Frontal cortex (tissue), 1 donor: ENCODE data around the gene MAP3K14. TPM values are rescaled to one million over a fixed set of nuclear protein-coding genes. Genes with fewer than 3 reads are reported as not detected.

Experiments used
- total RNA-seq: library from RNA; depleted of rRNA; stranded (reverse); fragments of >200 nt; gene quantifications from one replicate; pipeline ENCODE4 v1.2.3, GENCODE V29; 2014

Gene MAP3K14
- total RNA-seq, 1 donor from 2014 or later: 0.82 TPM

Other genes starting within 250 kb of the MAP3K14 start
- gene PLCD3, start 184.5 kb downstream of the MAP3K14 start, total RNA-seq: 0.82 TPM
- 2.4 TPM for gene ACBD4, start 181.3 kb downstream of the MAP3K14 start, total RNA-seq
- gene HEXIM1, start 168.5 kb downstream of the MAP3K14 start, total RNA-seq: 8.6 TPM
- 8.2 TPM for gene HEXIM2, start 155.1 kb downstream of the MAP3K14 start, total RNA-seq
- 4.1 TPM for gene FMNL1, start 95.1 kb downstream of the MAP3K14 start, total RNA-seq
- gene SPATA32, start 54.9 kb downstream of the MAP3K14 start, total RNA-seq: not detected
- 1.2 TPM for gene ARHGAP27, start 115.8 kb upstream of the MAP3K14 start, total RNA-seq
- gene PLEKHM1, start 173.7 kb upstream of the MAP3K14 start, total RNA-seq: 13.9 TPM